GM21576 (cell line): Measurements from ENCODE around the gene PIGC.

Experiments
- ATAC-seq: cut with Tn5 transposase; IDR thresholded peaks from one replicate; pipeline ENCODE4 v1.9.1; 2021; ENCODE audit warnings: mild to moderate bottlenecking, moderate library complexity; ENCODE audit not compliant: unreplicated experiment

PIGC gene

GRCh38 chr1:172443666-172444453 lies at the start of gene PIGC:
TSS of gene PIGC (minus strand) at chr1:172444069. CDS start at chr1:172442622, 1,447 bp downstream.
- ATAC-seq = peak; percentile 99

GRCh38 chr1:172492421-172492820 lies 48.6 kb upstream of the PIGC start:
- no peak for ATAC-seq

- no peak for ATAC-seq
Observed at GRCh38 chr1:172489847-172490246, 46.0 kb upstream of the PIGC start.

GRCh38 chr1:172488393-172488792 lies 44.5 kb upstream of the PIGC start:
- no peak for ATAC-seq

DNA sequence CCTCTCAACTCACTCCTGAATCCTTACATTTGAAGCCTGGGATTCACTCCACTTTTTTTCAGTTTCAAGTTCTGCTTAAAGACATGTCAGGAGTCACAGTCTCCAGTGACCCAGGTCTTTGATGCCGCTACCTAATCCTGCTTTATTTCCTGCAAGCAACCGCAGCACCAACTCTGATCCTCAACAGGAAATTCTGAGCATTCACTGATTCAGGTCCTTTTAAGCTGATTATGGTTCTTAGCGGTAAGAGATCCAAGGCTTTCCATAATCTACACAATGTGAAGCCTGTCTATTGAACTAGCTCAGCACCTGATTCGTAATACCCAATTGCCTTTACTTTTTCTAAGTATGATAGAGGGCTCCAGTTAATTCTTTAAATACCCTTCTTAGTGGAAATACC lies 43.7 kb upstream of the PIGC start:
- no peak for ATAC-seq

GRCh38 chr1:172486805-172487454 lies 43.1 kb upstream of the PIGC start:
- ATAC-seq = no peak

GRCh38 chr1:172485626-172486025 lies 41.8 kb upstream of the PIGC start:
- no peak for ATAC-seq

DNA sequence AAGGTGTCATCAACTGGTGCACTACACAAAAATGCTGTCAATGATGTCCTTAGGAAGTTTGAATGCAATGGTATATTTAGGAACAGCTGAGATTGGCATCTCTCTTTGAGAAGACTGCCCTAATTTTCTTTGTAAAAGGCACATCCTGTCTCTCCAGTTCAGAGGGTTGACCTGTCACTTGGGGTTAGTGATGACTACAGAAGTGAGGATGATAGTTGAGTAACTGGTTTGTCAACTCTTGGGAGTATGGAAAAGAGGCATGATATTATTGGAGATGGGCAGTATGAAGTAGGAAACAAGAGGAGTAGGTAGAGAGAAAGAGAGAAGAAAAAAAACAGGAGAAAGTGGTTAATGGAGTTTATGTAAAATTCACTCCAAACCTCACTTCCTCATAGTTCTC lies 40.4 kb upstream of the PIGC start:
- no peak for ATAC-seq

GRCh38 chr1:172483448-172483847 lies 39.6 kb upstream of the PIGC start:
- ATAC-seq = no peak

GRCh38 chr1:172482044-172482443 lies 38.2 kb upstream of the PIGC start:
- ATAC-seq = no peak

GRCh38 chr1:172480431-172480830 lies 36.6 kb upstream of the PIGC start:
- ATAC-seq = no peak

- ATAC-seq = no peak
Observed at GRCh38 chr1:172478485-172478884, 34.6 kb upstream of the PIGC start.

DNA sequence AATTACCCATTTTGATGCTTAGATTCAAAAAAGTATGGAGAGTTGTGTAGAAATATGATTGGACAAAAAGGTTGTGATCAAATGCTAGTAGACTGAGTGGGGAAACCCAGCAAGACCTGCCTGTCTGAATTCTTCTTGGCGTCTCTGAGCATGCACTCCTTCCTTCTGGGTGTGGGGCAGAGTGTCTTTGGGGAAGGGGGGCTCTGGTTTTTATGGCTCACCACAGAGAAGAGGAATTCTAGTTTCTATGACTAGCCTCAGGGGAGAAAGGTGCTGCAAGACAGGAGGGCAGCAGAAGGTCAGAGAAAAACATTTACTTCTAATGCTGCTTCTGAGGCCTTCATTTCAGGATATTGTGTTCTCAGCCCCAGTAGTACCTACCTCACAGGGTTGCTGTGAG lies 33.9 kb upstream of the PIGC start:
- ATAC-seq = no peak

GRCh38 chr1:172477216-172477615 lies 33.3 kb upstream of the PIGC start:
- ATAC-seq = no peak

GRCh38 chr1:172476218-172476811 lies 32.4 kb upstream of the PIGC start:
- ATAC-seq = no peak

DNA sequence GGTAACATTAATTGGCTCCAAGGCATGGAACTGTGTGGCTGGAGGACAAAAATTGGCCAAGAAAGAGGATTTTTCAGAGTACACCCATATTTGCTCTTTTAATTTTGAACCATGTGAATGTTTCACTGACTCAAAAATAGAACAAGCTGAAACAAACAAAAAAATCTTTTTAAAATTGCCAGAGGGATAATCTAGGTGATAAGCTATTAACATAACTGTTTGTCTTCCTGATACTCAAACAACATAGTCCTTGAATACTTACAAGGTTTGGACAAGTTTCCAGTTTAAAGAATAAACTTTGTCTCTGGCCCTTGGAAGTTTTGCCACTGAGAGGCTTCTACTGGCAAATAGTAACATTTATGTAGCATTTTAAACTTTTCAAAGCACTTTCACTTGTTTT lies 30.0 kb upstream of the PIGC start:
- no peak for ATAC-seq

DNA sequence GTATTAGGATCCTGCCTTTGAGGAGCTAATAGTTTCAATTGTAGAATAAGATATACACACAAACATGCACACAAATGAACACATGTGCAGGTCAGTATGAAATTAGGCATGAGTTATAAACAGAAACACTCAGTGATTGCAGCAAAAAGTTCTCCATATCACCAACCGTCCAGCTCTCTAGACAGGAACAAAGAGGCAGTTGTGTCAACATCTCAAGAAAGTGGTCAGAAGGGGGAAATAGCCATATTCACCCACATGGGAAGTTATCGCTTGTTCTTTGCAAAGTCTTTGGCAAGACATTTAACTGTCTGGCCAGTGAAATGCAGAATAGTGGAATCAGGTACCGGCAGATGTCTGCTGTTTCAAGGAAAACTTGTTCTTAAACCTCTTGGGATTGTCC lies 29.4 kb upstream of the PIGC start:
- ATAC-seq = no peak

- ATAC-seq = no peak
Observed at GRCh38 chr1:172472495-172472894, 28.6 kb upstream of the PIGC start.

- ATAC-seq = no peak
Observed at GRCh38 chr1:172471666-172472065, 27.8 kb upstream of the PIGC start.

DNA sequence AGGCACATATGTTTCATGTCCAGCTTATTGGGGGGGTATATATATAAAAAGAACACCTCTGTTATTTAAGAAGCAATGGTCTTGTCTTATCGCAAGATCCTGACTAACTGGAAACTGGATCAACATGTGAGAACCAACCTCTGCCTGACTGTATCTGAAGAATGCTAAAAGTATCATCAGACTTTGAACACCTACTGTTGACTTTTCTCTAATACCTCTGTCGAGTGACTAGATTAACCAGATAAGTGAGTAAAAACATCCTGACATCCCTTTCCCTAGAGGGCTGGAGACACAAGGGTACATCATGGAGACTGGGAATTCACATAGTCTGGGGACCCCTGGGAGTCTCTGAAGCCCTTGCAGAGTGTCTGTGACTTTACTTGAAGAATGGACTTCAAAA lies 26.3 kb upstream of the PIGC start:
- no peak for ATAC-seq

- no peak for ATAC-seq
Observed at GRCh38 chr1:172469717-172470116, 25.8 kb upstream of the PIGC start.

GRCh38 chr1:172468296-172468695 lies 24.4 kb upstream of the PIGC start:
- no peak for ATAC-seq
